ENCODE data around the gene SLC17A4.

GRCh38 chr6:25750906-25751305 lies 3.6 kb upstream of the SLC17A4 start:
- TF ChIP-seq CTCF (IDR thresholded peaks at IDR 0.05) = no peak
- no peak for TF ChIP-seq EP300 (IDR thresholded peaks at IDR 0.05)
